Psoas muscle (tissue), 8 donors: ENCODE measurements around the gene SGCB. TPM values are rescaled to one million over a fixed set of nuclear protein-coding genes. Genes with fewer than 3 reads are reported as not detected.

Experiments used
- ATAC-seq, 4 donors: fragments of 200-7000 bp; cut with Tn5 transposase; one replicate each; pipeline ENCODE4 v1.9.1; 2020; ENCODE audit warnings: moderate library complexity in 3 of 4, mild to moderate bottlenecking in 2 of 4
- DNase-seq, 2 donors: peaks; one replicate each; pipeline ENCODE4 v3.0.0-alpha.2; 2020
- H3K27ac ChIP-seq: fragments of 200-600 bp; one replicate; pipeline ENCODE4 v1.8.0; 2022
- H3K27me3 ChIP-seq, 3 donors: fragments of 200-600 bp in 1 of 3; one replicate each; pipeline versions ENCODE4 v1.6.1 to v1.8.0; 2013 to 2022; ENCODE audit warnings: low read length in 2 of 3, mild to moderate bottlenecking in 2 of 3, moderate library complexity in 1 of 3; ENCODE audit not compliant: insufficient read depth in 3 of 3
- H3K36me3 ChIP-seq, 2 donors: fragments of 200-600 bp in 1 of 2; one replicate each; pipeline versions ENCODE4 v1.6.1 to v1.8.0; 2013 to 2022; ENCODE audit warnings: low read depth in 1 of 2, mild to moderate bottlenecking in 1 of 2, moderate library complexity in 1 of 2; ENCODE audit not compliant: insufficient read depth in 1 of 2
- H3K4me1 ChIP-seq: fragments of 200-600 bp; one replicate; pipeline ENCODE4 v1.8.0; 2022
- H3K4me3 ChIP-seq: fragments of 200-600 bp; one replicate; pipeline ENCODE4 v1.8.0; 2022; ENCODE audit warnings: mild to moderate bottlenecking
- H3K9me3 ChIP-seq: fragments of 200-600 bp; one replicate; pipeline ENCODE4 v1.8.0; 2022
- CTCF ChIP-seq: fragments of 200-600 bp; IDR thresholded peaks from one replicate; pipeline ENCODE4 v1.8.0; 2022; ENCODE audit warnings: antibody characterized with exemption
- WGBS, 3 donors: extraction: QIAGEN DNeasy Blood & Tissue Kit; methylation state at CpG; one replicate each; pipeline versions ENCODE4 v1.1.6 to v1.1.7; 2013; 5-methylcytosine and 5-hydroxymethylcytosine counted together
- intact Hi-C, 2 donors: fragments of 100-400 bp; cut with DNase I; formaldehyde crosslinking; loops; one replicate each; pipeline versions ENCODE4 v1.11.0 to v1.14.2; 2022
- polyA plus RNA-seq, 3 donors: library from polyadenylated mRNA; stranded (reverse); fragments of 200-250 nt; gene quantifications; one replicate each; pipeline ENCODE4 v1.2.3, GENCODE V29; 2013
- total RNA-seq, 4 donors: library from RNA; stranded (reverse); fragmentation: NEBNext Ultra II Directional in 2 of 4; extraction: Animal tissue kit (Norgen Biotek cat#: 25700) in 2 of 4; gene quantifications; one replicate each; pipeline versions ENCODE4 v1.2.1 to v1.2.4, GENCODE V29; 2021 to 2023
- donor health status: healthy with polysubstance abuse.
- donor health status: DM: no; HTN: no; CAD: no; lungs with moderate emphysema.
- donor health status: Bipolar disorder and iron deficiency.
- donor health status: healthy.
- donor health status: DM: yes; HTN: yes; CAD: no.
- donor health status: DM: no; HTN: no; CAD: no.
- donor health status: DM: no; HTN: no; CAD: no.
- donor health status: DM: yes; HTN: yes; CAD: no.

The SGCB gene
- total and polyA plus RNA-seq, 7 donors = 12.2 to 83.8 (median 53.8) TPM

DNA sequence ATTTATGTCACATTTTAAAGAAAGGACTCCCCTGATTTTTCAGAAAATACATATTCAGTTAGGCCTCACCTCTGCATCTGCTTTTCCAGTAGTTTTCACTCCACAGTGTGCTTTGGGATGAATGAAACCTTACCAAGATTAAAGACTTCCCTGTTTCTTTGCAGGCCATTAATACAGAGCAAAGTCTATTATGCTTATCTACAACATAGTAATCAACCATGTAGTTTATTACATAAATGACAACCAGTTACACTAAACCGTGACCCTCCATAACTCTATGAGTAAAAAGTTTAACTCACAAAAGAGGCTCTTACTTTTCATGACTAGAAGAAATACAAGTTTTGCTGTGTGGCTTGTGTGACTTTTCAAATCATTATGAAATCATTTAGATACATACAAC lies 20.3 kb downstream of the SGCB start:
- intact Hi-C loops = loop anchor here in 1 of 2 donors (10.0 kb wide), 1 partner anchor 123 kb away; no protein-coding TSS in a partner anchor
- WGBS, 3 donors = 42 to 44% (median 43%) methylated on average over 1 of the region's 1 CpG
- DNase-seq = no peak
- no peaks in the 10 kb centered on the region for H3K27me3 ChIP-seq
- H3K9me3 ChIP-seq = no peaks in the 10 kb centered on the region
- H3K4me3 ChIP-seq = no peak overlapping the region
- no peak for TF ChIP-seq CTCF
- H3K36me3 ChIP-seq = peaks cover 0 to 80% of the 10 kb centered on the region in 2 donors
- H3K27ac ChIP-seq = no peak overlapping the region
- no peak for ATAC-seq
- no peaks in the 10 kb centered on the region for H3K4me1 ChIP-seq

GRCh38 chr4:52016981-52017380 lies 21.1 kb downstream of the SGCB start:
- WGBS, 3 donors = 72 to 82% (median 78%) methylated on average over 3 of the region's 3 CpGs
- no peak for ATAC-seq
- peaks cover 0 to 80% of the 10 kb centered on the region in 2 donors for H3K36me3 ChIP-seq
- H3K27ac ChIP-seq = no peak overlapping the region
- intact Hi-C loops = loop anchor here in 1 of 2 donors (10.0 kb wide), 1 partner anchor 122 kb away; no protein-coding TSS in a partner anchor
- no peaks in the 10 kb centered on the region for H3K27me3 ChIP-seq
- TF ChIP-seq CTCF = no peak
- no peak overlapping the region for H3K4me3 ChIP-seq
- DNase-seq = no peak
- no peaks in the 10 kb centered on the region for H3K4me1 ChIP-seq
- no peaks in the 10 kb centered on the region for H3K9me3 ChIP-seq

DNA sequence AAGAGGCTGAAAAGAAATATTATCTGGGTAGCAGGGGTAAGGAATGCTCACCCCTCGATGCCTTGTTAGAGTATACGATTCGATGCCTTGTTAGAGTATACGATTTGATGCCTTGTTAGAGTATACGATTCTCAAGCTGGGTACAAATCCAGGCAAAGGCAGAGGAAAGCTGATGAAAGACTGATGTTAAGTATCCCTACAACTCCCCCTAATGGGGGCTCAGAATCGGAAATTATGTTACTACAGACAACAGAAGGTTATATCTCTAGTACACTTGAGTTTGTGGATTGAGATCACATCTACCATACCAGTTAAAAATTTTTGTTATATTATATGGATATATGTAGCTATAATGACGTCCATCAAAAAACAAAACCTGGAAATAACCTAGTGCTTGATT lies 22.7 kb downstream of the SGCB start:
- Histone ChIP-seq H3K27ac (no peak overlapping the region), H3K4me3 (no peak overlapping the region), H3K36me3 (peaks cover 0 to 80% of the 10 kb centered on the region in 2 donors), H3K4me1 (no peaks in the 10 kb centered on the region), H3K9me3 (no peaks in the 10 kb centered on the region), H3K27me3 (no peaks in the 10 kb centered on the region)
- 69 to 76% (median 74%) methylated on average over 7 of the region's 7 CpGs for WGBS, 3 donors
- ATAC-seq (no peak), DNase-seq (no peak)
- intact Hi-C loops = loop anchor here in 1 of 2 donors (10.0 kb wide), 1 partner anchor 121 kb away; no protein-coding TSS in a partner anchor
- no peak for TF ChIP-seq CTCF

DNA sequence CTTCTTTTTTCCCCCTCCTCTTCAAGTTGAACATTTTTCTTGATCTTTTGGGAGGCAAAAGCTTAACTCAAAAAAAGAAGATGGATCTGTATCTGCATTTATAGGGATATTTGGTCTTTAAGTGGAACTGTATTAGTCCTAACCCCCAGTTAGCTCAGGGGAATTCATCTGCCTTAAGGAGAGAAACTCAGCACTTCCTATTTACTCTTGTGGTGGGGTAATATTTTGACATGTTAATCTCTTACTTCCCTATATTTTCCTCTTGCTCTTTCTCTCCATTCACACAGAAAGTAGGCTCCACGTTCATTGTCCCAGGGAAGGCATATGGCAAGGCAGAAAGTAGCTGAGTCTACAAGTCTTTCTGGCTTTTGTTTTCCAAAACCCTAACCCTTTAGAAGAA lies 23.2 kb downstream of the SGCB start:
- intact Hi-C loops = loop anchor here in 1 of 2 donors (10.0 kb wide), 1 partner anchor 120 kb away; no protein-coding TSS in a partner anchor
- H3K4me1 ChIP-seq = no peaks in the 10 kb centered on the region
- H3K36me3 ChIP-seq = peaks cover 0 to 76% of the 10 kb centered on the region in 2 donors
- no peak for TF ChIP-seq CTCF
- ATAC-seq = no peak
- H3K4me3 ChIP-seq = no peak overlapping the region
- no peaks in the 10 kb centered on the region for H3K27me3 ChIP-seq
- WGBS, 3 donors = 64 to 72% (median 65%) methylated on average over 1 of the region's 1 CpG
- H3K27ac ChIP-seq = no peak overlapping the region
- H3K9me3 ChIP-seq = no peaks in the 10 kb centered on the region
- DNase-seq = no peak

GRCh38 chr4:52012651-52013050 lies 25.4 kb downstream of the SGCB start:
- no peak overlapping the region for H3K4me3 ChIP-seq
- DNase-seq (no peak), ATAC-seq (no peak)
- intact Hi-C loops = loop anchor here in 1 of 2 donors (10.0 kb wide), 1 partner anchor 118 kb away; no protein-coding TSS in a partner anchor
- no peaks in the 10 kb centered on the region for H3K27me3 ChIP-seq
- no peaks in the 10 kb centered on the region for H3K9me3 ChIP-seq
- 84 to 94% (median 90%) methylated on average over 1 of the region's 1 CpG for WGBS, 3 donors
- no peak overlapping the region for H3K27ac ChIP-seq
- no peaks in the 10 kb centered on the region for H3K4me1 ChIP-seq
- H3K36me3 ChIP-seq = peaks cover 0 to 63% of the 10 kb centered on the region in 2 donors
- TF ChIP-seq CTCF = no peak
